GM23338 (cell line): ENCODE results near the gene IRF5. TPM values are rescaled to one million over a fixed set of nuclear protein-coding genes. Genes with fewer than 3 reads are reported as not detected.
"Not testable (repeated sequence)": the region's sequence is repeated elsewhere in the genome, so short reads cannot be mapped to it uniquely, and the experiment has no call there.

Experiments
- ATAC-seq: fragments of 200-7000 bp; cut with Tn5 transposase; 3 replicates; pipeline ENCODE4 v1.9.1; 2020
- DNase-seq: peaks from one replicate; pipeline ENCODE4 v3.0.0-alpha.2; 2015; ENCODE audit warnings: low spot score
- H2AFZ ChIP-seq: fragments of 200-600 bp; sonication (generic); 2 replicates; pipeline ENCODE4 v1.8.0; 2016; ENCODE audit warnings: antibody characterized with exemption, mild to moderate bottlenecking, moderate library complexity
- H3F3A ChIP-seq: fragments of 200-600 bp; sonication (generic); replicated peaks from 2 replicates; pipeline ENCODE4 v1.8.0; 2017; ENCODE audit warnings: antibody characterized with exemption, mixed run types, low read depth
- H3K27ac ChIP-seq: fragments of 200-600 bp; sonication (generic); 2 replicates; pipeline ENCODE4 v1.6.1; 2016; ENCODE audit warnings: low read depth
- H3K27me3 ChIP-seq: fragments of 200-600 bp; sonication (generic); 2 replicates; pipeline ENCODE4 v1.8.0; 2016; ENCODE audit warnings: mild to moderate bottlenecking, mixed run types, moderate library complexity; ENCODE audit not compliant: insufficient read depth
- H3K36me3 ChIP-seq: fragments of 200-600 bp; sonication (generic); 2 replicates; pipeline ENCODE4 v1.8.0; 2016; ENCODE audit warnings: mild to moderate bottlenecking; ENCODE audit not compliant: insufficient read depth
- H3K4me1 ChIP-seq: fragments of 200-600 bp; sonication (generic); 2 replicates; pipeline ENCODE4 v1.8.0; 2016; ENCODE audit warnings: mild to moderate bottlenecking, moderate library complexity; ENCODE audit not compliant: insufficient read depth
- H3K4me2 ChIP-seq: fragments of 200-600 bp; sonication (generic); 2 replicates; pipeline ENCODE4 v1.7.1; 2017; ENCODE audit warnings: mixed run types
- H3K4me3 ChIP-seq: fragments of 200-600 bp; sonication (generic); 2 replicates; pipeline ENCODE4 v1.6.1; 2016; ENCODE audit warnings: mixed run types
- H3K79me2 ChIP-seq: fragments of 200-600 bp; sonication (generic); replicated peaks from 2 replicates; pipeline ENCODE4 v1.8.0; 2017; ENCODE audit warnings: mild to moderate bottlenecking; ENCODE audit not compliant: insufficient read depth
- H3K9me2 ChIP-seq: fragments of 200-600 bp; sonication (generic); 2 replicates; pipeline ENCODE4 v1.8.0; 2017; ENCODE audit not compliant: insufficient read depth
- H4K20me1 ChIP-seq: fragments of 200-600 bp; sonication (generic); replicated peaks from 2 replicates; pipeline ENCODE4 v1.8.0; 2017; ENCODE audit warnings: mild to moderate bottlenecking; ENCODE audit not compliant: insufficient read depth
- H3K27ac Mint-ChIP-seq: 2 replicates; pipeline ENCODE4 v1.8.0; 2020; ENCODE audit warnings: inconsistent platforms, mild to moderate bottlenecking, moderate library complexity, mixed read lengths
- H3K27me3 Mint-ChIP-seq: 3 replicates; pipeline ENCODE4 v1.8.0; 2022; ENCODE audit warnings: low read depth, mild to moderate bottlenecking, moderate library complexity, mixed read lengths, inconsistent platforms; ENCODE audit not compliant: insufficient read depth, poor library complexity
- H3K36me3 Mint-ChIP-seq: 3 replicates; pipeline ENCODE4 v1.8.0; 2021; ENCODE audit warnings: low read depth, mild to moderate bottlenecking, inconsistent platforms, moderate library complexity, mixed read lengths
- H3K4me1 Mint-ChIP-seq: 3 replicates; pipeline ENCODE4 v1.8.0; 2020; ENCODE audit warnings: mild to moderate bottlenecking, inconsistent platforms, mixed read lengths
- H3K4me3 Mint-ChIP-seq: 3 replicates; pipeline ENCODE4 v1.8.0; 2021; ENCODE audit warnings: moderate library complexity, mild to moderate bottlenecking, inconsistent platforms, mixed read lengths
- H3K9me3 Mint-ChIP-seq: 3 replicates; pipeline ENCODE4 v1.8.0; 2020; ENCODE audit warnings: moderate library complexity, mild to moderate bottlenecking, inconsistent platforms, mixed read lengths
- CREB1 ChIP-seq: fragments of 250-450 bp; sonication (Bioruptor Pico); IDR thresholded peaks from 2 replicates; pipeline ENCODE4 v1.5.0; 2020; ENCODE audit warnings: low read depth, mild to moderate bottlenecking, moderate library complexity
- ETS1 ChIP-seq: IDR thresholded peaks from 2 replicates; pipeline ENCODE4 v1.6.1; 2016; ENCODE audit warnings: antibody characterized with exemption
- EZH2 ChIP-seq: fragments of 200-600 bp; sonication (generic); IDR thresholded peaks from one replicate; pipeline ENCODE4 v1.8.0; 2017; ENCODE audit warnings: antibody characterized with exemption, mild to moderate bottlenecking, low read depth; ENCODE audit not compliant: unreplicated experiment
- EZH2phosphoT487 ChIP-seq: fragments of 200-600 bp; sonication (generic); IDR thresholded peaks from one replicate; pipeline ENCODE4 v1.8.1; 2018; ENCODE audit warnings: antibody characterized with exemption; ENCODE audit not compliant: unreplicated experiment
- NANOG ChIP-seq: IDR thresholded peaks from 2 replicates; pipeline ENCODE4 v1.6.1; 2016; ENCODE audit warnings: antibody characterized with exemption, borderline replicate concordance
- POLR2AphosphoS5 ChIP-seq: IDR thresholded peaks from 2 replicates; pipeline ENCODE4 v1.6.1; 2016; ENCODE audit warnings: antibody characterized with exemption, low read depth
- REST ChIP-seq: IDR thresholded peaks from one replicate; pipeline ENCODE4 v1.6.1; 2018; ENCODE audit warnings: antibody characterized with exemption; ENCODE audit not compliant: unreplicated experiment
- STAT1 ChIP-seq: IDR thresholded peaks from one replicate; pipeline ENCODE4 v1.6.1; 2016; ENCODE audit warnings: antibody characterized with exemption; ENCODE audit not compliant: unreplicated experiment
- ZNF114 ChIP-seq: fragments of 250-450 bp; sonication (Bioruptor Pico); IDR thresholded peaks from 2 replicates; pipeline ENCODE4 v1.5.0; 2020; ENCODE audit warnings: mild to moderate bottlenecking, moderate library complexity
- polyA plus RNA-seq: library from polyadenylated mRNA; unstranded; fragments of >200 nt; fragmentation: Nextera tagmentation; extraction: Ambion mirVana; gene quantifications from 2 replicates; pipeline ENCODE4 v1.2.1, GENCODE V29; 2016
- total RNA-seq: library from RNA; depleted of rRNA; stranded (reverse); fragments of >200 nt; shearing (Covaris generic); gene quantifications from 2 replicates; pipeline ENCODE4 v1.2.3, GENCODE V29; 2014
- TF ChIP-seq, protein P1 (sequence below), 2 experiments: fragments of 200-600 bp in 1 of 2; sonication (generic) in 1 of 2; conservative IDR thresholded peaks; 2 replicates each; pipeline versions ENCODE4 v1.5.1 to v1.6.1; 2016 to 2017; ENCODE audit warnings: antibody characterized with exemption in 2 of 2, low read depth in 2 of 2, mild to moderate bottlenecking in 2 of 2, moderate library complexity in 1 of 2

IRF5 gene
- total and polyA plus RNA-seq, 2 experiments from 2014 or later = 0.37 to 3.7 TPM

GRCh38 chr7:128943251-128943650 is 5.5 kb downstream of the IRF5 start:
- H3K36me3 Mint-ChIP-seq, H3K4me3 ChIP-seq, ATAC-seq, H3K27ac ChIP-seq, H4K20me1 ChIP-seq, H3F3A ChIP-seq, H3K9me3 Mint-ChIP-seq, DNase-seq, H3K27ac Mint-ChIP-seq, H3K4me2 ChIP-seq, H3K9me2 ChIP-seq, H3K4me3 Mint-ChIP-seq, H2AFZ ChIP-seq, H3K36me3 ChIP-seq, H3K79me2 ChIP-seq, H3K4me1 ChIP-seq: not testable (repeated sequence)
- H3K27me3 Mint-ChIP-seq = peaks cover 49% of the 10 kb centered on the region
- peaks cover 27% of the 10 kb centered on the region for H3K27me3 ChIP-seq
- peaks cover 16% of the 10 kb centered on the region for H3K4me1 Mint-ChIP-seq

- H3K4me1 Mint-ChIP-seq = peaks cover 13% of the 10 kb centered on the region
- H3K36me3 Mint-ChIP-seq = no peaks in the 10 kb centered on the region
- Histone ChIP-seq H3K4me3 (no peak overlapping the region), H3K79me2 (no peaks in the 10 kb centered on the region), H4K20me1 (no peaks in the 10 kb centered on the region), H3K9me2 (no peaks in the 10 kb centered on the region), H3K4me2 (no peak overlapping the region), H3K36me3 (no peaks in the 10 kb centered on the region), H2AFZ (no peak overlapping the region), H3K27me3 (peaks cover 13% of the 10 kb centered on the region; the same call in 1 of the 2 replicates), H3K27ac (no peak overlapping the region), H3K4me1 (no peaks in the 10 kb centered on the region), H3F3A (no peaks in the 10 kb centered on the region)
- no peak overlapping the region for H3K27ac Mint-ChIP-seq
- peaks cover 38% of the 10 kb centered on the region for H3K27me3 Mint-ChIP-seq
- no peaks in the 10 kb centered on the region for H3K9me3 Mint-ChIP-seq
- DNase-seq = no peak
- H3K4me3 Mint-ChIP-seq = no peak overlapping the region
- ATAC-seq = no peak
- TF ChIP-seq POLR2AphosphoS5 (no peak), EZH2phosphoT487 (no peak), CREB1 (CRISPR knock-in tag) (no peak), ZNF114 (no peak), NANOG (no peak), REST (no peak), STAT1 (no peak), EZH2 (no peak), ETS1 (no peak)
- TF ChIP-seq, protein P1, sequence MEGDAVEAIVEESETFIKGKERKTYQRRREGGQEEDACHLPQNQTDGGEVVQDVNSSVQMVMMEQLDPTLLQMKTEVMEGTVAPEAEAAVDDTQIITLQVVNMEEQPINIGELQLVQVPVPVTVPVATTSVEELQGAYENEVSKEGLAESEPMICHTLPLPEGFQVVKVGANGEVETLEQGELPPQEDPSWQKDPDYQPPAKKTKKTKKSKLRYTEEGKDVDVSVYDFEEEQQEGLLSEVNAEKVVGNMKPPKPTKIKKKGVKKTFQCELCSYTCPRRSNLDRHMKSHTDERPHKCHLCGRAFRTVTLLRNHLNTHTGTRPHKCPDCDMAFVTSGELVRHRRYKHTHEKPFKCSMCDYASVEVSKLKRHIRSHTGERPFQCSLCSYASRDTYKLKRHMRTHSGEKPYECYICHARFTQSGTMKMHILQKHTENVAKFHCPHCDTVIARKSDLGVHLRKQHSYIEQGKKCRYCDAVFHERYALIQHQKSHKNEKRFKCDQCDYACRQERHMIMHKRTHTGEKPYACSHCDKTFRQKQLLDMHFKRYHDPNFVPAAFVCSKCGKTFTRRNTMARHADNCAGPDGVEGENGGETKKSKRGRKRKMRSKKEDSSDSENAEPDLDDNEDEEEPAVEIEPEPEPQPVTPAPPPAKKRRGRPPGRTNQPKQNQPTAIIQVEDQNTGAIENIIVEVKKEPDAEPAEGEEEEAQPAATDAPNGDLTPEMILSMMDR (conservative IDR thresholded peaks at IDR 0.05; ENCODE audit: low read depth in 2 of 2) = no peak
Observed at GRCh38 chr7:128944487-128945236, 6.9 kb downstream of the IRF5 start.
